ENCODE results near the gene POC1B. TPM values are rescaled to one million over a fixed set of nuclear protein-coding genes. Genes with fewer than 3 reads are reported as not detected.
"Not testable (repeated sequence)": the region's sequence is repeated elsewhere in the genome, so short reads cannot be mapped to it uniquely, and the experiment has no call there.

Gene POC1B
- total RNA-seq, 1 experiment from 2014 or later = 14.1 TPM

DNA sequence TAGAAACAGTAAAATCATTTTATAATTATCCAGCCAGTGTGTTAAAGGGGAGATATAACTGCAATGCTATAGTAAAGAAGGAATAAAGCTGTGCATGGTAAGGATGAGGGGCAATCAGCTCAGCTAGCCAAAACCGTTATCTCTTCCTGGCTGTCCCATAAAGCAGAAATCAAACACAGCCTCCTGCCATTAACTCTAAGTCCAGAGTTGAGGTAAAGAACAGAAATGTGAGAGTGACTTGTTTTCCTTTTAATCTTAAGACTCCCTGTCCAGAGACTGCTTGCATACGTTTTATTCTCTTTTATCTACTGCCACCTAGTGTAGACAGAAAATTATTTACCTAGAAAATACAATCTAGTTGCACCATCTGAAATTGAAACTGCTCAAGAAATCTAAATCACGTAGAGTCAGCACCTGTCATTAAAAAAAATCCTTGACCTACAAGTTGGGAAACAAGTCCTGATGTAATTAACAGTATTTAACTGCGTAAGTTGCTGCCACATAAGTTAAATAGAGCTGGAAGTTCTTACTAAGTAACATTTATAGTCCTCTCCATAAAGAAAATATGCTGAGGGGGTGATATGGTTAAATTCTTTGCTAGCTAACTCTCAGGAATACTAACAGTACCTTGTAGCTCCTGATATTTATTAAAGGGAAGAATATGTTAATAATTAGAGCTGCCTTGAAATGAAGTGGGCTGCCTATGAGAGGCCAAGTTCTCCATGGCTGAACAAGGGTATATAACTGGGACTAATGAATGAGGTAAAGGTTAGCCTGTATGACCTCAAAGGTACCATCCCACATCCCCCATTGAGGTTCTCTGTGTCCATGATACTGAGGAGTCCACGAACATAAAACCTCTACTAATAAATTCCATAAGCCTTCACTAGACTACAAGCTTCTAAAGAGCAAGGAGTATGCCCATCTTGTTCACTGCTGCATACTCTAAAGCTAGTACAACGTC, 63.9 kb downstream of the POC1B start:
- Histone ChIP-seq H3K9me3 (no peaks in the 10 kb centered on the region), H3K36me3 (ENCODE audit: control insufficient read depth, insufficient read depth, low read length) (no peaks in the 10 kb centered on the region), H3K4me3 (ENCODE audit: low read depth, low read length) (no peak overlapping the region), H3K4me1 (no peaks in the 10 kb centered on the region; the same call in 1 of the 2 replicates), H3K27me3 (replicated peaks; ENCODE audit: control insufficient read depth, insufficient read depth, low read length) (no peaks in the 10 kb centered on the region)
- POLR2A ChIA-PET = no interaction called here
- Mint-ChIP-seq H3K4me3 (ENCODE audit: unreplicated experiment) (no peak overlapping the region), H3K27me3 (ENCODE audit: insufficient read depth, unreplicated experiment) (no peaks in the 10 kb centered on the region), H3K27ac (ENCODE audit: unreplicated experiment) (no peak overlapping the region), H3K4me1 (ENCODE audit: low read depth, unreplicated experiment) (peaks cover 11% of the 10 kb centered on the region), H3K36me3 (ENCODE audit: insufficient read depth, unreplicated experiment) (no peaks in the 10 kb centered on the region), H3K9me3 (ENCODE audit: unreplicated experiment) (no peaks in the 10 kb centered on the region)
- CTCF ChIA-PET = interaction anchor here (1.0 to 1.4 kb wide), 2 partner anchors 10 to 443 kb away, joined by 4 to 7 read pairs; no protein-coding TSS in a partner anchor
- intact Hi-C loops (cut with micrococcal nuclease; ENCODE audit: unreplicated experiment) = loop anchor here (1.0 to 10.0 kb wide), 4 partner anchors 110 to 443 kb away; partner anchors contain the start of gene DUSP6
- peak in 1 of 2 experiments; percentile 43 for DNase-seq
- TF ChIP-seq, protein P1, sequence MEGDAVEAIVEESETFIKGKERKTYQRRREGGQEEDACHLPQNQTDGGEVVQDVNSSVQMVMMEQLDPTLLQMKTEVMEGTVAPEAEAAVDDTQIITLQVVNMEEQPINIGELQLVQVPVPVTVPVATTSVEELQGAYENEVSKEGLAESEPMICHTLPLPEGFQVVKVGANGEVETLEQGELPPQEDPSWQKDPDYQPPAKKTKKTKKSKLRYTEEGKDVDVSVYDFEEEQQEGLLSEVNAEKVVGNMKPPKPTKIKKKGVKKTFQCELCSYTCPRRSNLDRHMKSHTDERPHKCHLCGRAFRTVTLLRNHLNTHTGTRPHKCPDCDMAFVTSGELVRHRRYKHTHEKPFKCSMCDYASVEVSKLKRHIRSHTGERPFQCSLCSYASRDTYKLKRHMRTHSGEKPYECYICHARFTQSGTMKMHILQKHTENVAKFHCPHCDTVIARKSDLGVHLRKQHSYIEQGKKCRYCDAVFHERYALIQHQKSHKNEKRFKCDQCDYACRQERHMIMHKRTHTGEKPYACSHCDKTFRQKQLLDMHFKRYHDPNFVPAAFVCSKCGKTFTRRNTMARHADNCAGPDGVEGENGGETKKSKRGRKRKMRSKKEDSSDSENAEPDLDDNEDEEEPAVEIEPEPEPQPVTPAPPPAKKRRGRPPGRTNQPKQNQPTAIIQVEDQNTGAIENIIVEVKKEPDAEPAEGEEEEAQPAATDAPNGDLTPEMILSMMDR (IDR thresholded peaks at IDR 0.05; ENCODE audit: insufficient read depth in 1 of 2, low read depth in 1 of 2, low read length in 1 of 2, severe bottlenecking in 1 of 2, unreplicated experiment in 1 of 2) = peak; percentile 23 to 49
- no TSS peak for BruUV-seq (replicated peaks)

DNA sequence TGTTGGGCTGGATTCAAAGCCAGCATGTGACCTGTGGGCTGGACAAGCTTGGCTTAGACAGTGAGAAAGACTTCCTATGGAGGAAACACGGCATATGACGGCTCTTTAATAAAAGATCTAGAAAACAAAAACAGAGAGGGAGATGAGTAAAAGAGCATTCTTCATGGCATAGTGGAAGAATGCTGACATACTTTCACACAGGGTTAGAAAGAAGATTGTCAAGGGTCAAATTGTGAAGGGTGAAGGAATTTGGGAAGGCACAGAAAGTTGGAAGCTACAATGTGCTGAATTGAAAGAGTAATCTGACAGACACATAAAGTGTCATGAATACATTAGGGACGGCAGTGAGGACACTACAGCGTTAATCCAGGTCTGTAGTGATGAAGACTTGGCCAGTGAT, 64.7 kb downstream of the POC1B start:
- intact Hi-C loops (cut with micrococcal nuclease; ENCODE audit: unreplicated experiment) = loop anchor here (1.0 to 10.0 kb wide), 4 partner anchors 109 to 442 kb away; partner anchors contain the start of gene DUSP6

DNA sequence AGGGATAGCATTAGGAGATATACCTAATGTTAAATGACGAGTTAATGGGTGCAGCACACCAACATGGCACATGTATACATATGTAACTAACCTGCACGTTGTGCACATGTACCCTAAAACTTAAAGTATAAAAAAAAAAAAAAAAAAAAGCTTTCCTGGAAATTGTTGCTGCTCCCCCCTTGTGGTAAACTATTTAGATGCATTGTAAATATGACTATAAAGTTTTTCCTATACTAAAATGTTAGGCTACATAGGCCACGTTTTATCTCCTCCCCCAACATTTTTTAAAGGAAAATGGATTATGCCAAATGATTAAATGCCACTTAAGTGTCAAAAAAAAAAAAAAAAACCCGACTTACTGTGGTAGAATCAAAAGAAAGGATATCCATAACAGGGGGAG, 66.6 kb downstream of the POC1B start:
- H3K36me3 ChIP-seq (ENCODE audit: control insufficient read depth, insufficient read depth, low read length); H3K9me3 ChIP-seq; H3K27me3 Mint-ChIP-seq (ENCODE audit: insufficient read depth, unreplicated experiment); H3K9me3 Mint-ChIP-seq (ENCODE audit: unreplicated experiment); BruUV-seq (replicated peaks); intact Hi-C loops (cut with micrococcal nuclease; ENCODE audit: unreplicated experiment); H3K36me3 Mint-ChIP-seq (ENCODE audit: insufficient read depth, unreplicated experiment); DNase-seq; H3K27me3 ChIP-seq (replicated peaks; ENCODE audit: control insufficient read depth, insufficient read depth, low read length); H3K4me3 Mint-ChIP-seq (ENCODE audit: unreplicated experiment); H3K27ac Mint-ChIP-seq (ENCODE audit: unreplicated experiment); H3K4me3 ChIP-seq (ENCODE audit: low read depth, low read length); POLR2A ChIA-PET; H3K4me1 ChIP-seq: not testable (repeated sequence)
- CTCF ChIA-PET = interaction anchor here (1.1 to 2.2 kb wide), 2 partner anchors 80 to 440 kb away, joined by 4 to 9 read pairs; no protein-coding TSS in a partner anchor
- TF ChIP-seq, protein P1 (IDR thresholded peaks at IDR 0.05; ENCODE audit: insufficient read depth in 1 of 2, low read depth in 1 of 2, low read length in 1 of 2, severe bottlenecking in 1 of 2, unreplicated experiment in 1 of 2) = peak; percentile 15 to 22
- peaks cover 17% of the 10 kb centered on the region for H3K4me1 Mint-ChIP-seq (ENCODE audit: low read depth, unreplicated experiment)

More for the DNA sequence above, 64.7 kb downstream of the POC1B start:
- Mint-ChIP-seq H3K27ac (ENCODE audit: unreplicated experiment) (no peak overlapping the region), H3K36me3 (ENCODE audit: insufficient read depth, unreplicated experiment) (no peaks in the 10 kb centered on the region), H3K27me3 (ENCODE audit: insufficient read depth, unreplicated experiment) (no peaks in the 10 kb centered on the region), H3K4me3 (ENCODE audit: unreplicated experiment) (no peak overlapping the region), H3K9me3 (ENCODE audit: unreplicated experiment) (no peaks in the 10 kb centered on the region), H3K4me1 (ENCODE audit: low read depth, unreplicated experiment) (peaks cover 11% of the 10 kb centered on the region)
- Histone ChIP-seq H3K36me3 (ENCODE audit: control insufficient read depth, insufficient read depth, low read length) (no peaks in the 10 kb centered on the region), H3K4me3 (ENCODE audit: low read depth, low read length) (no peak overlapping the region), H3K9me3 (no peaks in the 10 kb centered on the region), H3K4me1 (no peaks in the 10 kb centered on the region; the same call in 1 of the 2 replicates), H3K27me3 (replicated peaks; ENCODE audit: control insufficient read depth, insufficient read depth, low read length) (no peaks in the 10 kb centered on the region)
- DNase-seq = no peak
- TF ChIP-seq, protein P1 (IDR thresholded peaks at IDR 0.05; ENCODE audit: insufficient read depth in 1 of 2, low read depth in 1 of 2, low read length in 1 of 2, severe bottlenecking in 1 of 2, unreplicated experiment in 1 of 2) = no peak
- ChIA-PET POLR2A (no interaction called here), CTCF (interaction anchor here (1.0 to 1.1 kb wide), 2 partner anchors 10 to 442 kb away, joined by 3 to 4 read pairs; no protein-coding TSS in a partner anchor)
- BruUV-seq (replicated peaks) = no TSS peak

Measured in Caco-2 (cell line).